Peyer's patch (tissue), 4 donors: ENCODE data around the gene TBL3. TPM values are rescaled to one million over a fixed set of nuclear protein-coding genes. Genes with fewer than 3 reads are reported as not detected.

Experiments used
- DNase-seq, 3 donors: peaks; one replicate each; pipeline ENCODE4 v3.0.0-alpha.2; 2017 to 2019
- H3K27ac ChIP-seq, 4 donors: fragments of 200-600 bp; sonication (generic); one replicate each; pipeline ENCODE4 v1.5.1; 2016 to 2019
- H3K27me3 ChIP-seq, 2 donors: fragments of 200-600 bp; sonication (generic); one replicate each; pipeline ENCODE4 v1.5.1; 2019
- H3K36me3 ChIP-seq, 3 donors: fragments of 200-600 bp; sonication (generic); one replicate each; pipeline ENCODE4 v1.5.1; 2016 to 2019
- H3K4me1 ChIP-seq, 4 donors: fragments of 200-600 bp; sonication (generic); one replicate each; pipeline ENCODE4 v1.5.1; 2016 to 2019
- H3K4me3 ChIP-seq, 4 donors: fragments of 200-600 bp; sonication (generic); 1 replicate in 3 of 4; 2 replicates in 1 of 4; pipeline ENCODE4 v1.5.1; 2016 to 2019; ENCODE audit warnings: mild to moderate bottlenecking in 1 of 4
- H3K9me3 ChIP-seq, 4 donors: fragments of 200-600 bp; sonication (generic); one replicate each; pipeline ENCODE4 v1.5.1; 2016 to 2019; ENCODE audit warnings: mild to moderate bottlenecking in 1 of 4
- POLR2A ChIP-seq, 2 donors: fragments of 450-650 bp; IDR thresholded peaks; one replicate each; pipeline ENCODE4 v1.5.1; 2017; ENCODE audit warnings: antibody characterized with exemption in 2 of 2, mild to moderate bottlenecking in 2 of 2, moderate library complexity in 2 of 2
- total RNA-seq, 4 donors: library from RNA; depleted of rRNA; stranded (reverse); fragments of >200 nt; gene quantifications; one replicate each; pipeline ENCODE4 v1.1.0, GENCODE V29; 2016
- TF ChIP-seq, protein P1 (sequence below), 6 experiments: fragments of 450-650 bp in 4 of 6; fragments of 200-600 bp in 2 of 6; sonication (generic) in 1 of 6; IDR thresholded peaks; one replicate each; pipeline ENCODE4 v1.5.1; 2017 to 2019; ENCODE audit warnings: antibody characterized with exemption in 6 of 6, mild to moderate bottlenecking in 3 of 6, moderate library complexity in 1 of 6

TBL3 gene
- total RNA-seq, 4 donors from 2014 or later, result 19.8 to 50.8 (median 39.1) TPM

DNA sequence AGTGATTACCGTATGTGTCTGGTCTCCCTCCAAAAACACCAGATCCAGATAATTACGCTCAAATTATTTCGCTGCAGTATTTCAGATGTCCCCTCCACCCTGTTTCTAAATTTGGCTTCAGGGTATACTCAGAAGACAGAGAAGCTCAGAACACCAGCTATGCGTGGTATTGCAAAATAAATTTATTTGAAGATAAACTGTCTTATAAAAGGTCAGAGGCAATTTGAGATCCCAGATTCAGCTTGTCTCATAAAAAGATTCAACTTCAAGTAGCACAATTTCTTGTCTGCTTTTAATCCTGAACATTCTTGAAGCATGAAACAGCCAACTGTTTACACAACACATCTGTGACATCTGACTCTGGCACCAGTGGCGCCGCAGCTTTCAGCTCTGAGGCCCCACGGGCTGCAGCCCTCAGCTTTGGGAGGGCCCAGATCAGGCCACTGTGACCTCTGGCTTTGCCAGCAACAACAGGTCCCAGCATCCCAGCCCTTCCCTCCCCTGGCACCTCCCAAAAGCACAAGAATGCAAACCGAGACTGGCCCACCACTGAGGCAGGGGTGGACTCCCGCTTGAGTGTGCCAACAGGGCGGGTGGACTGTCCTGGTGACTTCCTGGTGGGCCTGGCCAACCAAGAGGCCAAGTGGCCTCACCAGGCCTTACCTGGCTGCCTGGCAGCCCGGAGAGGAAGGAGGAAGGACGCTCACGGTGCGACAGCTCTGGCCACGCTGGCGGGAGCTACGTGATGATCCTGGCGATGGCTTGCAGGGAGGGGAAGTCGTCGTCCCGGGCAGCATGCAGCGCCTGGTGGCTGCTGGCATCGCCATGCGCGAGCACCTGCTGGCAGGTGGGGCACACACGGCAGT is 25.9 kb downstream of the TBL3 start:
- Histone ChIP-seq H3K27me3 (no peaks in the 10 kb centered on the region), H3K4me3 (no peak overlapping the region), H3K9me3 (no peaks in the 10 kb centered on the region), H3K27ac (peak overlapping the region in 3 of 4 donors; percentile 22 to 40 (median 35)), H3K36me3 (peaks cover 0 to 56% (median 3%) of the 10 kb centered on the region in 3 donors), H3K4me1 (peaks cover 0 to 5% (median 0%) of the 10 kb centered on the region in 4 donors)
- no peak for DNase-seq
- TF ChIP-seq, protein P1, sequence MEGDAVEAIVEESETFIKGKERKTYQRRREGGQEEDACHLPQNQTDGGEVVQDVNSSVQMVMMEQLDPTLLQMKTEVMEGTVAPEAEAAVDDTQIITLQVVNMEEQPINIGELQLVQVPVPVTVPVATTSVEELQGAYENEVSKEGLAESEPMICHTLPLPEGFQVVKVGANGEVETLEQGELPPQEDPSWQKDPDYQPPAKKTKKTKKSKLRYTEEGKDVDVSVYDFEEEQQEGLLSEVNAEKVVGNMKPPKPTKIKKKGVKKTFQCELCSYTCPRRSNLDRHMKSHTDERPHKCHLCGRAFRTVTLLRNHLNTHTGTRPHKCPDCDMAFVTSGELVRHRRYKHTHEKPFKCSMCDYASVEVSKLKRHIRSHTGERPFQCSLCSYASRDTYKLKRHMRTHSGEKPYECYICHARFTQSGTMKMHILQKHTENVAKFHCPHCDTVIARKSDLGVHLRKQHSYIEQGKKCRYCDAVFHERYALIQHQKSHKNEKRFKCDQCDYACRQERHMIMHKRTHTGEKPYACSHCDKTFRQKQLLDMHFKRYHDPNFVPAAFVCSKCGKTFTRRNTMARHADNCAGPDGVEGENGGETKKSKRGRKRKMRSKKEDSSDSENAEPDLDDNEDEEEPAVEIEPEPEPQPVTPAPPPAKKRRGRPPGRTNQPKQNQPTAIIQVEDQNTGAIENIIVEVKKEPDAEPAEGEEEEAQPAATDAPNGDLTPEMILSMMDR (IDR thresholded peaks at IDR 0.05), result no peak
- no peak for TF ChIP-seq POLR2A (IDR thresholded peaks at IDR 0.05)

DNA sequence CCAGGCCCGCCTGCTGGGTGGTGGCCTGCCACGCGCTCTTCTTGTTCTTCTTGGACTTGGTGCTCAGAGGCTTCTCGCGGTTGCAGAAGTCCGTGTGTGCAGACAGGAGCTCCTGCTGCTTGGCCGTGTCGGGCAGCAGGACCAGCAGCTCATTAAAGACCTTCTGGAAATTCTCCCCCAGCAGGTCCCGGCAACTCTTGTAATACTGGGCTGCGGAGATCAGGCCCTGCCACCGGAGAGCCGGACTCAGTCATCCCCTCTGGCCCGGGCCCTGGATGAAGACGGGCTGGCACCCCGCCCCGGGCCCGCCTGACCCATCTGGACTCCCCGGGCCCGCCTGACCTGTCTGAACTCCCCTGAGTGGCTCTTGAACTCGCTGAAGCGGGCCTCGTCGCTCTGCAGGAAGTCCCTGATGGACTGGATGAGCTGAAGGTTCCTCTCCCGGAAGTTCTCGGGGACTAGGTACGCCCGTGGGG is 26.5 kb downstream of the TBL3 start:
- peaks cover 0 to 63% (median 3%) of the 10 kb centered on the region in 3 donors for H3K36me3 ChIP-seq
- no peaks in the 10 kb centered on the region for H3K9me3 ChIP-seq
- H3K4me1 ChIP-seq, result peaks cover 0 to 6% (median 0%) of the 10 kb centered on the region in 4 donors
- H3K27ac ChIP-seq, result peak overlapping the region in 1 of 4 donors; percentile 40
- H3K27me3 ChIP-seq, result no peaks in the 10 kb centered on the region
- TF ChIP-seq, protein P1 (IDR thresholded peaks at IDR 0.05), result no peak
- TF ChIP-seq POLR2A (IDR thresholded peaks at IDR 0.05), result no peak
- no peak for DNase-seq
- H3K4me3 ChIP-seq, result no peak overlapping the region

DNA sequence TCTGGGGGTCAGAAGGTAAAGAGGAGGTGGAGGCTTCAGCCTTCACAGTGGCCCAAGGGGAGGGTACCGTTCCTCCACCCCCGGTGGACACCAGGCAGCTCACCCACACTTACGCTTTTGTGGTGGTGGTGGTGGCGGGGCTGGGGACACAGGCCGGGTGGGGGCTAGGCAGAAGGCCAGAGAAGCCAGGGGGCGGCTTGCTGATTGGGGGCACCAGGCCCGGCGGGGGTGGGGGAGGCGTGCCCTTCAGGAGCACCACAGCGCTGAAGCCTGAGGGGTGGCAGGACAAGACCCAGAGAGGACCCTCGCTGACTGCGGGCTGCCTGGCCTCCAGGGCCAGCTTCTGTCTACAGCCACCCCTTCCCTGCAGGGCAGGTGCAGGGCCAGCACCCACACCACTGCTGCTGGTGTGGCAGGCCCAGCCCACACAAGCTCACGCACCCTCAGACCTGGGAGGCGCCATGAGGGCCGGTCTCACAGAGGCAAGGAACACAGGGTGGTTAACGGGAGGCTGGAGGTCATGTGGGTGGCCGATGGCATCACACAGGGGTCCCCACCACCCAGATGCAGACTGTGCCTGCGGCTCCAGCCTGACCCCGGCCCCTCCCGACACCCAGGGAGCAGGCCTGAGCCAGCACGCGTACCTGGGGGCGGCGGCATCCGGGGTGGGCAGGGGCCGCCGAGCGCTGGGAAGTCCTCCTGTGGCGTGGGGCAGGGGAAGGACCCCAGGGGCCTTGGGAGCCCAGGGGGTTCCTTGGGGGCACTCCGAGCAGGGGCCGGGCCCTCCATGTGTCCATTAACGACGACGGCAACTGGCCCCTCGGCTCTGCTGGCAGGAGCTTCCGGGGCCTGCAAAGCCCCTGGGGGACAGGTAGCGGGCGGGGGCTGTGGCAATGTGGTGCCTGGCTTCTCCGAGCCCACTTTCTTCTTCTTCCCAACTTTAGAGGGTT is 27.3 kb downstream of the TBL3 start:
- no peak overlapping the region for H3K4me3 ChIP-seq
- no peaks in the 10 kb centered on the region for H3K27me3 ChIP-seq
- H3K4me1 ChIP-seq, result peaks cover 2 to 13% (median 4%) of the 10 kb centered on the region in 4 donors
- H3K27ac ChIP-seq, result no peak overlapping the region
- H3K36me3 ChIP-seq, result peaks cover 0 to 63% (median 3%) of the 10 kb centered on the region in 3 donors
- no peaks in the 10 kb centered on the region for H3K9me3 ChIP-seq
- DNase-seq, result no peak
- TF ChIP-seq POLR2A (IDR thresholded peaks at IDR 0.05), result no peak
- TF ChIP-seq, protein P1 (IDR thresholded peaks at IDR 0.05), result no peak

DNA sequence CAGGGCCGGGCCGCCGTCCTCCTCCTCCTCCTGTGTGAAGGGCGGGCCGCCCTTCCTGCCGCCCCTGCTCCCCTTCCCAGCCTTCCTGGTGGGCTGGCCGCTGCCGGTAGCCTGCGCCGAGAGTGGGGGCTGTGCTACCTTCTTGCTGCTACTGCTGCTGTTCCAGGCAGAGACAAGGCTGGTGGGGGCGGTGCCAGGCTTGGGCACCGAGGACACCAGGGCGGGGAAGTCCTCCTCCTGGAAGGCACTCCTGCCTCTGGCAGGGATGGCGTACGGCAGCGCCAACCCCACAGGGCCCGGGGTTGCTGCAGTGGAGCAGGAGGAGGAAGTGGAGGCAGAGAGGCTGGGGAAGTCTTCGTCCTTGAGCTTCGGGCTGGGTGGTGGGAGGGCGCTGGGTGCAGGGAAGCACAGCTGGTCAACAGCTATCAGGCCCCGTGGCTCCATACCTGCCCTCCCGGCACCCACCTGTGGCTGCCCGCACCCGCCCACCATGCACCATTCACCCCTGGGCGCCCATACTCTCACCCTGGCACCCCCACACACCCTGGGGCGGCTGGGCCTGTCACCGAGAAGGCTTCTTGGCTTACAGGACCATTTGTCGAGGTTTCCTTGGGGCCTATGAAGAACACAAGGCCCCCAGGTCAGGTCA is 28.1 kb downstream of the TBL3 start:
- peaks cover 0 to 63% (median 3%) of the 10 kb centered on the region in 3 donors for H3K36me3 ChIP-seq

More for the DNA sequence above, 28.1 kb downstream of the TBL3 start:
- TF ChIP-seq, protein P1 (IDR thresholded peaks at IDR 0.05), result no peak
- TF ChIP-seq POLR2A (IDR thresholded peaks at IDR 0.05), result no peak
- H3K4me3 ChIP-seq, result no peak overlapping the region
- no peaks in the 10 kb centered on the region for H3K27me3 ChIP-seq
- peaks cover 6 to 22% (median 9%) of the 10 kb centered on the region in 4 donors for H3K4me1 ChIP-seq
- no peak overlapping the region for H3K27ac ChIP-seq
- no peaks in the 10 kb centered on the region for H3K9me3 ChIP-seq
- DNase-seq, result no peak
